HK-2 (cell line): ENCODE results near the gene PLCXD1.
"Not testable (repeated sequence)": the region's sequence is repeated elsewhere in the genome, so short reads cannot be mapped to it uniquely, and the experiment has no call there.

Source experiments
- DNase-seq: peaks from one replicate; pipeline ENCODE4 v3.0.0-alpha.2; 2018; ENCODE audit not compliant: unreplicated experiment

PLCXD1 gene

DNA sequence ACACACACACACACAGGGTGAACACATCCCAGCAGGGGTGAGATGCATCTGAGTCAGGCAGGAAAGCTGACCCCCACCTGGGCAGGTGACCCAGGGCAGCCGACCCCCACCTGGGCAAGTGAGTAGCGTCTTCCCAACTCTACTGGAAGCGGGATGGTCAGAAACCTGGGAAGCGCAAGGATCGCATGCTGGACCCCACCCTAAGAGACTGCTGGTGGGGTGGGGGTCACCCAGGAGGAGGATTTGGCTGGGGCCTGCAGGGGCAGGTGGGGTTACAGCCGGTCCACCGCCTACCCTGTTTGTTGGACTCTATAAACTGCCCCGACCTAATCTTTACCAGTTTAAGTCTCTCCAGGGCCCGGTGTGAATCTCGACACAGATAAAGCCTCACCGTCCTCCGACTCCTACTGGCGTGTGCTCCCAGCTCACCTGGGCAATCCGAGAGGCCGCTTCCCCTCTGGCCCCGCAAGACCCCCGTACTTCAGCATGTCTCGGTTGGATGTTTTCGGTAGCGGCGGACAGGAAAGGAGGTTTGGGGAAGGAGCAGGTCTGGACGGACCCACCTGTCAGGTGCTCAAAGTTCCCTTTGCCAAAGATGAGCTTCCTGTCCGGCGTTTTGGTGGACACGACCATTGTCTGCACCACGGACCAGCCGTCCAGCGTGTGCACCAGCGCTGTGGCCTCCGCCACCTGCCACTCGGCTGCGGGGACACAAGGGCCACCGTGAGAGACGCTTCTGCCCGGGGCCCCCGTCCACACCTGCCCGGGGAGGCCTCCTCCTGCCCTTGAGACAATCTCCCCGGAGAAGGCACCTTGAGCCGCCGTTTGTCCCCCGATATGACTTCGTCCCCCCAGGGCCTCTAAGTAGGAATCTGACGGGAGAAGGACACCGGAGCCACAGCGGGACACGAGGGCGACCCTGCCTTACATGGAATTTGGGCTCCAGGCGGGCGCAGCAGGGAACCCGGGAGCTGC is 35.5 kb downstream of the PLCXD1 start:
- no peak for DNase-seq

DNA sequence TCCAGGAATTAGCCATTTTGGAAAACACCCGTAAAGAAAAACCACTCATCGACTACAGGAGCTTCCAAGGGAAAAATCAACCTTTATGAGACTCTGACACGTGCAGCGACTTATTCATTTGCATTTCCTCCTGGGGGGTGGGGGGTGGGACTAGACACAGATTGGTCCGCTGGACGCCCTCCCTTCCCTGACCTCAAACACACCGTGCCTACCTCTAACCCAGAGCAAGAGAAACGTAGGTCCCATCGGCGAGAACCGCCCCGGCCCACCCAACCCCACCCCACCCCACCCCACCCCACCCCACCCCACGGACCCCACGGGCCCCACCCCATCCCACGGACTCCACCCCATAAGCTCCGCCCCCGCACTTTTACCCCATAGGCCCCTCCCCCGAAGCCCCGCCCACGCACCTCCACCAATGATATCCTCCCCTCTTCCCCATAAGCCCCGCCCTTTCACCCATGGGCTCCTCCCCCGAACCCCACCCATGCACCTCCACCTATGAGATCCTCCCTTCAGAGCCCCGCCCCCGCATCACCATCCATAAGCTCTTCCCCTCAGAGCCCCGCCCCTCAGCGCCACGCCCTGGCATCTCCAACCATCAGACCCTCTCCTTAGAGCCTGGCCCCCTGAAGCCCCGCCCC is 36.4 kb downstream of the PLCXD1 start:
- DNase-seq: no peak

DNA sequence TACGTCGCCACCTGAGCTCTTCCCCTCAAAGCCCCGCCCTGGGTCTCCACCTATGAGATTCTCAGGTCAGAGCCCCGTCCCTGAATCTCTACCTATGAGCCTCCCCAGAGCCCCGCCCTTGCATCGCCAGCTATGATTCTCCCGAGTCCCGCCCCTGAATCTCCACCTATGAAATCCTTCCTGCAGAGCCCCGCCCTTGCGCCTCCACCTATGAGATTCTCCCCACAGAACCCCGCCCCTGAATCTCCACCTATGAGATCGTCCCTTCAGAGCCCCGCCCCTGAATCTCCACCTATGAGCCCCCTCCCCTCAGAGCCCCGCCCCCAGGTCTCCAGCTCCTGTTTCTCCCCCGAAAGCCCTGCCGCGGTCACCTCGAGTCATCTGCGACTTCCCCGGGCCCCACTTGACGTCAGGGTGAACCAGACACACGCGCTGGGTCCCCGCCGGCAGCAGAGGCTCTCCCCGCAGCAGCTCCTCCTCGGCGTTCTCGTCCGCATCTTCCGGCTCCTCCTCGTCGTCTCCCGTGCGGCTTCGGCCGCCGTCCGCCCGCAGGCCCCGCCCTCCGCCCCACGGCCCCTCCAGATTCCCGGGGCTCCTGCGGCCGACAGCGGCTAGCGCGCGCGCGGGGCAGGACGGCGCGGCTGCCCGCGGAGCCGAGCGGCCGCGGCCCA is 37.0 kb downstream of the PLCXD1 start:
- peak; percentile 95 for DNase-seq

DNA sequence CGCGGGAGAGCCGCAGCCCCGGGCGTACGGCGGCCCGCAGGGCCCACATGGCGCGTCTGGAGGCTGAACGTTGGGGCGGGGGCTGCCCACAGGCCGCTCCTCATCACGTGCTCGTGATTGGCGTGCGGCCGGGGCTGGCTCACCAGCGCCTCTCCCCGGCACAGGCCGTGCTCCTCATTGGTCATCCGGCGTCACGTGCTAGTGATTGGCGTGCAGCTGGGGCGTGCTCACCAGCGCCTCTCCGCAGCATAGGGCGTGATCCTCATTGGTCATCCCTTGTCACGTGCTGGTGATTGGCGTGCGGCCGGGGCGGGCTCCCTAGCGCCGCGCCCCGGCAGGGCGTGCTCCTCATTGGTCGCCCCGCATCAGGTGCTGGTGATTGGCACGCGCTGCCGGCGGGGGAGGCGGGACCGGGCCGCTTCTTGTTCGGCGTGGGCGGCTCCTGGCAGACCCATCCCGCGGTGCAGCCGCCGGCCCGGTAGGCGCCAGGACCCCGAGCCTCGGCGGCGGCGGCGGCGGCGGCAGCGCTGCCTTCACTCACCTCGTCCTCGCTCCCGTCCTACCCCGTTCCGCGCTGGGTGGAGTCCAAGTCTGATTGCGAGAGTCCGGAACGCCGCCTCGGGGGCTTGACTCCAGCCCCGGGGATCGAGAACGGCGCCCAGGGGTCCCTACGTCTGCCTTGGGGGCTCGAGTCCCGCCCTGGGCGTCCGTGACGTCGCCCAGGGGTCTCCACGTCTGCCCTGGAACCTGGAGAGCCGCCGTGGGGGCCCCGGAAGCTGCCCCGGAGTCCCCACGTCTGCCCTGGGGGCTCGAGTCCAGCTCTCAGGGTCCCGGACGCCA is 37.8 kb downstream of the PLCXD1 start, which contains the start of gene GTPBP6:
Gene GTPBP6 (minus strand): TSS at position 58 of the 840 bp plus-strand sequence. CDS start 9 bp downstream, at position 49.
- DNase-seq: peak; percentile 98

DNA sequence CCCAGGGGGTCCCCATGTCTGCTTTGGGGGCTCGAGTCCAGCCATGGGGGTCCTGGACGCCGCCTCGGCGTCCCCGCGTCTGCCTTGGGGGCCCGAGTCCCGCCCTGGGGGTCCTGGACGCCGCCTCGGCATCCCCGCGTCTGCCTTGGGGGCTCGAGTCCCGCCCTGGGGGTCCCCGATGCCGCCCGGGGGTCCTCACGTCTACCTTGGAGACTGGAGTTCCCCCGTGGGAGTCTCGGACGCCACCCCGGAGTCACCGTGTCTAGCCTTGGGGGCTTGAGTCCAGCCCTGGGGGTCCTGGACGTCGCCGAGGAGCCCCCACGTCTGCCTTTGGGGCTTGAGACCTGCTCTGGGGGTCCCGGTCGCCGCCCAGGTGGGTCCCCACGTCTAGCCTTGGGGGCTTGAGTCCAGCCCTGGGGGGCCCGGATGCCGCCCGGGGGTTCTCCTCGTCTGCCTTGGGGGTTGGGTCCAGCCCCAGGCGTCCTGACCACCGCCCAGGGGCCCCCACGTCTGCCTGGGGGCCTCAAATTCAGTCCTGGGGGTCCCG is 38.5 kb downstream of the PLCXD1 start:
- no peak for DNase-seq

DNA sequence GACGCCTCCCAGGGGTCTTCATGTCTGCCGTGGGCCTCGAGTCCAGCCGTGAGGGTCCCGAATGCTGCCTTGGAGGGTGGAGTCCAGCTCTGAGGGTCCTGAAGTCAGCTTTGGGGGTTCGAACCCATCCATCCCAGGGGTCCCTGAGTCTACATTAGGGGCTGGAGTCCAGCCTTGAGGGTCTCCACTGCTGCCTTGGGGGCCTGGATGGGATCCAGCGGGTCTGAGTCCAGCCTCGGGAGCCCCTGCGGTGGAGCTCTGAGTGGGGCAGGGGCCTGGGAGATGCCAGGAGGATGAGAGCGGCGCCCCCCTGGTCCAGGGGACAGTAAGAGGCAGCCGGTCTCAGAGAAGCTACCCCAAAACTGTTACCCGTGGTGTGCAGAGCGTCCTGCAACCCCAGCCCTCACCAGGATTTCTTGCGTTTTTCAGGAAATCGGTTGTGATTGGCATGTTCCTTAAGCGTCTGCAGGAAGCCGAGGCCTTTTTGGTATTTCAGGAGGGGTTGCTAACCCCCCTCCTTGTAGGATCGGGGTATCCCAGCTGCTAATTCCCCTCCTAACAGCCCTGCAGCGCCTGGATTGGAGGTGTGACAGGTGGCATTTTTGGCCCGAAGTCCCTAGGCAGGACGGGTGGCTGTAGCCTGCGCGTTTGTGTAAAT is 39.1 kb downstream of the PLCXD1 start:
- peak; percentile 18 for DNase-seq

DNA sequence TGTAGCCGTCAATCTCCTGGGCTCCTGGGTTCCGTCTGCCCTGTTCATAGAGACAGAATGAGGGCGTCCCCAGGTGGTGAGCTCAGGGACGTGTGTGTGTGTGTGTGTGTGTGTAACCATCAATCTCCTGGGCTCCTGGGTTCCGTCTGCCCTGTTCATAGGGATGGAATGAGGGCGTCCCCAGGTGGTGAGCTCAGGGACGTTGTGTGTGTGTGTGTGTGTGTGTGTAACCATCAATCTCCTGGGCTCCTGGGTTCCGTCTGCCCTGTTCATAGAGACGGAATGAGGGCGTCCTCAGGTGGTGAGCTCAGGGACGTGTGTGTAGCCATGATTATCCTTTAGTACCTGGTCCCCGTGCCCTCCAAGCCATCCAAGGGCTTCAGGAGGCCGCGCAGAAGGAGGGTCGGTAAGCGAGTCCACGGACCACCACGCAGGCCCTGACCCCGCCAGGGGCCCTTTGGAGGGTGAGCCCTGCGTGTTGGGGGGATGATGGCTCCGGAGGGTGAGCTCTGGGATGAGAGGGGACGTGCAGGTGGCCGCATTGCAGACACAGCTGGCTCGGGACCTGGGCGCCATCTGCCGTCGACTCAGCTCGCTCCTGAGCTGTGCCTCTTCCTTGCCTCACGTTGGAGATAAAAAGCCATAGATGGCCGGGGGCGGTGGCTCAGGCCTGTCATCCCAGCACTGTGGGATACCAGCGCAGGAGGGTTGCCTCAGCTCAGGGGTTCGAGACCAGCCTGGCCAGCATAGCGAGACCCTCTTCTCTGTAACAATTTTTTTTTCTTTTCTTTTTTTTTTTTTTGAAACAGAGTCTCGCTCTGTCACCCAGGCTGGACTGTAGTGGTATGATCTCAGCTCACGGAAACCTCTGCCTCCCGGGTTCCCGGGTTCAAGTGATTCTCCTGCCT is 42.8 kb downstream of the PLCXD1 start:
- DNase-seq: peak; percentile 57

DNA sequence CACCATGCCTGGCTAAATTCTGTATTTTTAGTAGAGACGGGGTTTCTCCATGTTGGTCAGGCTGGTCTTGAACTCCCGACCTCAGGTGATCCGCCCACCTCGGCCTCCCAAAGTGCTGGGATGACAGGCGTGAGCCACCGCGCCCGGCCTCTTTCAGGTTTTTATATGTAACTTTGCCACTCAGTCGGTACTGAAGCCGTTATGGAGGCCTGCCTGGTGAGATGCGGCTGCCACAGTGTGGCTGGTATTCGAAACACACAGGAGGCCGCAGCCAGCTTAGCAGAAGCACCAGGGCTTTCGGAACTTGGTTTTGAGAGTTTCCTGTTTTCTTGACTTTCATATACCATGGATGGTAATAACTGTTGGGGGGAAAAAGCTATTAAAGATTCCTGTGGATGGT is 43.5 kb downstream of the PLCXD1 start:
- DNase-seq: not testable (repeated sequence)

DNA sequence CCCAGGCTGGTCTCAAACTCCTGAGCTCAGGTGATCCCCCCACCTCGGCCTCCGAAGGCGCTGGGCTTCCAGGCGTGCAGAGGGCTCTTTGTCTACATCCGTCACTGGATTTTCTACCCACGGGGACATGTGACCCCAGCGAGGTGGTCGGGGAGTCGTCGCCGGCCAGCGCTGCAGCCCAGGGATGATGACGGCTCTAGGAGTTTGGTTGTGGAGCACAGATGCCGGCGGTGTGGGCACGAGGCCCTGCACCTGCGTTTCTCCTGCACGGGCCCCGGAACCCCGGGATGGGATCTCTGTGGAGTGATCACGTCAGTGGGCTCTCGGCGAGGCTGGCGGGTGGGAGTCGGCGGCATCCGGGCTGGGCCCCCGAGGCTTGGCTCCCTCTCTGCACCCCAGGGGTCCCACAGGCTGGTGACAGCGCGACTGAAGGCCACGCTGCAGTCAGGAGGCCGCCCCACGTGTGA is 46.5 kb downstream of the PLCXD1 start:
- DNase-seq: no peak

DNA sequence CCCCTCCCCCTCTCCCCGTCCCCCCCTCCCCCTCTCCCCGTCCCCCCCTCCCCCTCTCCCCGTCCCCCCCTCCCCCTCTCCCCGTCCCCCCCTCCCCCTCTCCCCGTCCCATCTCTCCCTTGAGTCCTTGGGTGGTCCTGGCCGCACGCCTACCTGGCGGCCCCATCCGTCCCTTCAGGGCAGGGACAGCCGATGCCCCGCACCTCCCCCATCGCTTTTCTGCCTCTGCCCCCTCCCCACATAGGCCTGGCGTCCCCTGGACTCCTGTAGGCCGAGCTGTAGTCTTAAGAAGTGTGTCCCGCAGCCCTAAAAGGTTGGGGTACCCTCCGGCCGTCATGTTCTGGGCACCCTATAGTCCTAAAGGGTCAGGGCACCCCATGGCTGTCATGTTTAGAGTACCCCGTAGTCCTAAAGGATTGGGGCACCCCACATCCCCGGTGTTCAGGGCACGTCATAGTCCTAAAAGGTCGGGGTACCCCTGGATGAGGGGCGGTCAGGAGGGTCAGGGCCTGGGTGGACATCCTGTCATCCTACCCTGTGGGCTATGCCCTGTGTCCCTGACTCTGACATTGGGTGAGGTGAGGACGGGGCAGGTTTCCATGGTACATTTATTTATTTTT is 48.2 kb downstream of the PLCXD1 start:
- no peak for DNase-seq

DNA sequence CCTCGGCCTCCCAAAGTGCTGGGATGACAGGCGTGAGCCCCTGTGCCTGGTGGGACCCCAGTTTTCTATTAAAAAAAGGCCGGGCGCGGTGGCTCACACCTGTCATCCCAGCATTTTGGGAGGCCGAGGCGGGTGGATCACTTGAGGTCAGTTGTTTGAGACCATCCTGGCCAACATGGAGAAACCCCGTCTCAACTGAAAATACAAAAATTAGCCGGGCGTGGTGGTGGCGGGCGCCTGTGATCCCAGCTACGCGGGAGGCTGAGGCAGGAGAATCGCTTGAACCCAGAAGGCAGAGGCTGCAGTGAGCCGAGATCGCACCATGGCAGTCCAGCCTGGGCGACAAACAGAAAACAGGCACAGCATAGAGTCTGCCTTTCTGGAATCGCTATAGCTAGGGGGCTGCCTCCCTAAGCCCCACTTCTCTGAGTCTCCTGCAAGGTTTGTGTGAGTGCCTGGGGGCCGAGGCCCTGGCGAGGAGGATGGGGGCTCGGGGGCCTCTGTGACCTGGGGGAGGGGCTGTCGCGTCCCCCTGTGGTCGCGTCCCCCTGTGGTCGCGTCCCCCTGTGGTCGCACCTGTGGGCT is 49.1 kb downstream of the PLCXD1 start:
- DNase-seq: not testable (repeated sequence)

DNA sequence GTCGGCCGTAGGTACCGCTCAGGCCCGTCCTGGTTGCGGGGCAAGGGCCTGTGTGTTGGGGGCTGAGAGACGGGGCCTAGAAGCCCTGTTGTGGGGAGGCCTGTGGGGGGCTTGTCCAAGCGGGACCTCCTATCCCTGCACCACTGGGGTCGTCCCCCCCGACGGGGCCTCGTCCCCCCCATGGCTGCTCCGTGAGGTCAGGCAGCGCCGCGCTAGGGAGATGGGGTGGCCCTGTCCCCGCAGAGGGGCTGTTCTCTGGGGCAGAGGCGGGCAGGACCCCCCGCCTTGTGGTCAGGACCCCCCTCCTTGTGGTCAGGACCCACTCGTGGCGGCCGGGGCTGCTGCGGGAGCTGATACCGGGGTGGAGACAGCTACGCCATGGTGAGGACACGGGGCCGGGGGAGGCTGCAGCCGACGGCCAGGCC is 49.6 kb downstream of the PLCXD1 start:
- DNase-seq: no peak

DNA sequence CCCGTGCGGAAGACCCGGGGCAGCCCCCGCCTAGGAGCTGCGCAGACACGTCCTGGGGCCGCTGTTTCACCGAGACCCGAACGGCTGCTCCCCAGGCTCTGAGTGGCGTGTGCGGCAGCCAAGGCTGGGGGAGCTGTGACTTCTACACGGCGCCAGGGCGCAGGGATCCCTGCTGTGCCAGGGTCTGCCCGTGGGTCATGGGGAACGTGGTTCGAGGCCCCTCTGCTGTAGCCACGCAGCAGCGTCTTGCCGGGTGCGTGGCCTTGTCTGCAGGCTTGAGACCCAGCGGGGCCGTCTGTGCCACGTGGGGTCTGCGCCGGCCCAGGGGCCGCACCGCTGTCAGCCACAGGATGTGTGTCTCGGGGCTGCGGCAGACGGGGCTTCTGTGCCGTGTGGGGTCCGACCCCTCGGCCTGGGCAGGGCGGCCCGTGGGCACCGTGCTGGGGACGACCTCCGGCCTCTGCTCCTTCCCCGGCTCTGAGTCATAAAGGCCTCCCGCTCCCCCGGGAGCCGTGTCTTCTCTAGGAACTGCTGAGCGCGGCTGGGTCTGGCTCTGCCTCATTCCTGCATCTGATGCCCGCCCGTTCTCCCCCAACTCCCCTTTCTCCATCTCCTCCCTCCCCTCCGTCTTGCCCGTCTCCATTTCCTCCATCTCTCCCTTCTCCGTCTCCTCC is 50.1 kb downstream of the PLCXD1 start:
- DNase-seq: no peak

DNA sequence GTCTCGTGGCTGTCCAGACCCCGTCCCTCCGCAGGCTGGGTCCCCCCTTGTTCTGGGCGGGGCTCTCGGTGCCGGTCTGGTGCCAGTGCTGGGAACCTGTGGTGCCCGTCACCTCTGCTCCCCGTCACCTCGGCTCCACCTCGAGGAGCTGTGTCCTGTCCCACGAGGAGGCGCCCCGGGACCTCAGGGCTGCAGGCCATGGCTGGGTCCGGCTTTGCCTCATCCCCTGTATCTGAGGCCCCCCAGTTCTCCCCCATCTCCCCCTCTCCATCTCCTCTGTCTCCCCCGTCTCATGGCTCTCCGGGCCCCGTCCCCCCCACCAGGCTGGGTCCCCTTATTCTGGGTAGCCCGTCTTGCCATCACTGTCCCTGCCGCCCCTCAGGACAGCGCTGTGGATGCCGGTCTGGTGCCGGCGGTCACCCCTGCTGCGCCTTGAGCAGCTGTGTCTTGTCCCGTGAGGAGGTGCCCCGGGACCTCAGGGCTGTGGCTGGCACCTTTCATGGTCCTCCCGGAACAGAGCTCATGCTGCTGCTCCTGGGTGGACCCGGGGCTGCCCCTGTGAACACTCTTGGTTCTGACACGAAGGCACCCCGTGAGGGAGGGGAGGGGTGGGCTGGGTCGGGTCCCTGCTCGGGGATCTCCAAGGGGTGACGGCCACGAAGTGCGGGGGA is 50.8 kb downstream of the PLCXD1 start:
- DNase-seq: no peak

DNA sequence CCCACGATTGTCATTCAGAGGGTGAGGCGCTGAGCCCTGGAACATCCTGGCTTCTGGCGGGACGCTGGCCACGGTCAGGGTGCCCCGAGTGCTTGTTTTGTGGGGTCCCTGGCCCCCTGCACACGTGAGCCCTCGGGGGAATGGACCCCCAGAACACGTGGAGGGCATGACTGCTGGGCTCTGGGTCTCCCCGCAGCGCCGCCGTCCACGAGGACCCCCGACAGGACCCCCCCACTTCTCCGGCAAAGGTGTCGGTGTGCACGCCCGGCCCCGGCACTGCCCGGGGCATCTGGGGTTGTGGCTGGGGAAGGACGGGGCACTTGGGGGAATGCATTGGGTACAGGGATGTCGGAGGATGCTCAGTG is 51.3 kb downstream of the PLCXD1 start:
- no peak for DNase-seq

DNA sequence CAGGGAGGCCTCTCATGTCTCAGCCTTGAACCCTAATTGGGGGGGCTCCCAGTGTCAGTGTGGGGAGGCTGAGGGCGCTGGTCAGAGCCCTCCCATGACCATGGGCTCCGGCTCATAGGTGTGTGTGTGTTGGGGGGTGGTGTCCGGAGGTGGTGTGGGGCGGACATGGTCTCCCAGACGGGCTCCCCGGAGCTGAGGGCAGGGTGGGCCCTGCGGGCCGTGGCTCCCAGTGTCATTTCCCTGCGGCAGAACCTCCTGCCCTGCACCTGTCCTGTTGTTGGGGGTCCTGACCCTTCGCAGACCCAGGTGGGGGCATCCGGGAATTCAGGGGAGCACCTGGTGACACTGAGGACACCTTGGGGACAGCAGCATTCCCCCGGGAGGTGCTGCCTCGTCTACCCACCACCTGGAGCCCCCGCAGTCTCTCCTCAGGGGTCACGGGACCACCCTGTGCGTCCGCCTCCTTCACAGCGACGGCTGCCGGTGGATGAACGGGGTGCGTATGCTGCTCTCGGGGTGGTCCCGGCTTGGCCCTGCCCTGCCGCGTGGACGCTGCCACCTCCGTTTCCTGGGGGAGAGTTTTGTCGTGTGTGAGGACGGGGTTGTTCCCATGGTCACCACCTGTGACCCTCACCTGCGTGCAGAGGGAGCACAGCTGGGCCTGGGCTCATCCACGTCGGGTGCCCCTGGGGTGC is 51.9 kb downstream of the PLCXD1 start:
- DNase-seq: no peak
